Measurements from ENCODE around the gene GALNT13. TPM values are rescaled to one million over a fixed set of nuclear protein-coding genes. Genes with fewer than 3 reads are reported as not detected.

The GALNT13 gene
- total and polyA plus RNA-seq, 2 of the 13 experiments (the other 11 are each of a cell fraction or from before 2014, with no cell fraction given): 1.3 to 5.0 TPM

GRCh38 chr2:154437104-154437503 lies 565.4 kb downstream of the GALNT13 start:
- Histone ChIP-seq H4K20me1 (ENCODE audit: insufficient read depth, low read length) (no peaks in the 10 kb centered on the region), H2AFZ (ENCODE audit: low read length) (no peak overlapping the region), H3K4me2 (ENCODE audit: low read depth, low read length) (no peak overlapping the region), H3K9ac (ENCODE audit: insufficient read depth, low read depth, low read length) (no peak overlapping the region), H3K4me3 (replicated peaks in 1 of 3; ENCODE audit: insufficient read depth in 1 of 3, low read depth in 2 of 3, low read length in 3 of 3) (no peak overlapping the region), H3K79me2 (ENCODE audit: insufficient read depth, low read length) (no peaks in the 10 kb centered on the region), H3K9me3 (ENCODE audit: low read length) (no peaks in the 10 kb centered on the region), H3K36me3 (replicated peaks in 1 of 2; ENCODE audit: control insufficient read depth in 1 of 2, insufficient read depth in 2 of 2, low read length in 2 of 2) (no peaks in the 10 kb centered on the region), H3K4me1 (ENCODE audit: insufficient read depth, low read length) (0 out of 2 replicates have a peak, but pooled peaks cover 6% of the 10 kb centered on the region), H3K27ac (ENCODE audit: extremely low read length, insufficient read depth, low read length) (no peak overlapping the region), H3K27me3 (ENCODE audit: control insufficient read depth in 1 of 2, insufficient read depth in 2 of 2, low read length in 2 of 2) (no peaks in the 10 kb centered on the region)
- DNase-seq (ENCODE audit: low spot score) (no peak), ATAC-seq (no peak), FAIRE-seq (no peak)
- WGBS (ENCODE audit: low lambda C conversion rate): 59% methylated on average over 8 of the region's 8 CpGs
- BruUV-seq (replicated peaks): no TSS peak
- POLR2A ChIA-PET: no interaction called here
- CTCF ChIA-PET (ENCODE audit: low intra/inter-chr PET ratio, low total read pairs): no interaction called here
- in situ Hi-C loops (cut with HindIII; ENCODE audit: extremely low pct_ligation_motif_present, low pct_unique_long_range_greater_than_20kb) (loop anchor here (25.0 kb wide), 1 partner anchor 775 kb away; no protein-coding TSS in a partner anchor), intact Hi-C loops (cut with micrococcal nuclease; ENCODE audit: unreplicated experiment) (no loop called here)
- no peak for TF ChIP-seq MBNL3 (CRISPR knock-in tag; conservative IDR thresholded peaks at IDR 0.05)
- no peak for TF ChIP-seq TCF12 (IDR thresholded peaks at IDR 0.05)
- no peak for TF ChIP-seq TCF12 (CRISPR knock-in tag; IDR thresholded peaks at IDR 0.05)
- TF ChIP-seq, protein P1, sequence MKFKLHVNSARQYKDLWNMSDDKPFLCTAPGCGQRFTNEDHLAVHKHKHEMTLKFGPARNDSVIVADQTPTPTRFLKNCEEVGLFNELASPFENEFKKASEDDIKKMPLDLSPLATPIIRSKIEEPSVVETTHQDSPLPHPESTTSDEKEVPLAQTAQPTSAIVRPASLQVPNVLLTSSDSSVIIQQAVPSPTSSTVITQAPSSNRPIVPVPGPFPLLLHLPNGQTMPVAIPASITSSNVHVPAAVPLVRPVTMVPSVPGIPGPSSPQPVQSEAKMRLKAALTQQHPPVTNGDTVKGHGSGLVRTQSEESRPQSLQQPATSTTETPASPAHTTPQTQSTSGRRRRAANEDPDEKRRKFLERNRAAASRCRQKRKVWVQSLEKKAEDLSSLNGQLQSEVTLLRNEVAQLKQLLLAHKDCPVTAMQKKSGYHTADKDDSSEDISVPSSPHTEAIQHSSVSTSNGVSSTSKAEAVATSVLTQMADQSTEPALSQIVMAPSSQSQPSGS (CRISPR knock-in tag; IDR thresholded peaks at IDR 0.05): no peak
- TF ChIP-seq NCOR1 (IDR thresholded peaks at IDR 0.05; ENCODE audit: borderline replicate concordance, low read length): no peak
- TF ChIP-seq, protein P2, sequence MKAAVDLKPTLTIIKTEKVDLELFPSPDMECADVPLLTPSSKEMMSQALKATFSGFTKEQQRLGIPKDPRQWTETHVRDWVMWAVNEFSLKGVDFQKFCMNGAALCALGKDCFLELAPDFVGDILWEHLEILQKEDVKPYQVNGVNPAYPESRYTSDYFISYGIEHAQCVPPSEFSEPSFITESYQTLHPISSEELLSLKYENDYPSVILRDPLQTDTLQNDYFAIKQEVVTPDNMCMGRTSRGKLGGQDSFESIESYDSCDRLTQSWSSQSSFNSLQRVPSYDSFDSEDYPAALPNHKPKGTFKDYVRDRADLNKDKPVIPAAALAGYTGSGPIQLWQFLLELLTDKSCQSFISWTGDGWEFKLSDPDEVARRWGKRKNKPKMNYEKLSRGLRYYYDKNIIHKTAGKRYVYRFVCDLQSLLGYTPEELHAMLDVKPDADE (CRISPR knock-in tag; IDR thresholded peaks at IDR 0.05): no peak
- TF ChIP-seq FLYWCH1 (CRISPR knock-in tag; IDR thresholded peaks at IDR 0.05): no peak
- TF ChIP-seq MED1 (CRISPR knock-in tag; IDR thresholded peaks at IDR 0.05): no peak
- TF ChIP-seq, protein P3, sequence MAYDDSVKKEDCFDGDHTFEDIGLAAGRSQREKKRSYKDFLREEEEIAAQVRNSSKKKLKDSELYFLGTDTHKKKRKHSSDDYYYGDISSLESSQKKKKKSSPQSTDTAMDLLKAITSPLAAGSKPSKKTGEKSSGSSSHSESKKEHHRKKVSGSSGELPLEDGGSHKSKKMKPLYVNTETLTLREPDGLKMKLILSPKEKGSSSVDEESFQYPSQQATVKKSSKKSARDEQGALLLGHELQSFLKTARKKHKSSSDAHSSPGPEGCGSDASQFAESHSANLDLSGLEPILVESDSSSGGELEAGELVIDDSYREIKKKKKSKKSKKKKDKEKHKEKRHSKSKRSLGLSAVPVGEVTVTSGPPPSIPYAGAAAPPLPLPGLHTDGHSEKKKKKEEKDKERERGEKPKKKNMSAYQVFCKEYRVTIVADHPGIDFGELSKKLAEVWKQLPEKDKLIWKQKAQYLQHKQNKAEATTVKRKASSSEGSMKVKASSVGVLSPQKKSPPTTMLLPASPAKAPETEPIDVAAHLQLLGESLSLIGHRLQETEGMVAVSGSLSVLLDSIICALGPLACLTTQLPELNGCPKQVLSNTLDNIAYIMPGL (CRISPR knock-in tag; IDR thresholded peaks at IDR 0.05; ENCODE audit: borderline replicate concordance in 1 of 2, low read depth in 1 of 2): no peak
- TF ChIP-seq RNF219 (CRISPR knock-in tag; IDR thresholded peaks at IDR 0.05): no peak
- no peak for TF ChIP-seq TP53 (CRISPR knock-in tag; conservative IDR thresholded peaks at IDR 0.05)
- no peak for TF ChIP-seq ZNF800 (CRISPR knock-in tag; IDR thresholded peaks at IDR 0.05)
- no peak for TF ChIP-seq TEAD3 (CRISPR knock-in tag; optimal IDR thresholded peaks at IDR 0.05; ENCODE audit: borderline replicate concordance)
- TF ChIP-seq, protein P4, sequence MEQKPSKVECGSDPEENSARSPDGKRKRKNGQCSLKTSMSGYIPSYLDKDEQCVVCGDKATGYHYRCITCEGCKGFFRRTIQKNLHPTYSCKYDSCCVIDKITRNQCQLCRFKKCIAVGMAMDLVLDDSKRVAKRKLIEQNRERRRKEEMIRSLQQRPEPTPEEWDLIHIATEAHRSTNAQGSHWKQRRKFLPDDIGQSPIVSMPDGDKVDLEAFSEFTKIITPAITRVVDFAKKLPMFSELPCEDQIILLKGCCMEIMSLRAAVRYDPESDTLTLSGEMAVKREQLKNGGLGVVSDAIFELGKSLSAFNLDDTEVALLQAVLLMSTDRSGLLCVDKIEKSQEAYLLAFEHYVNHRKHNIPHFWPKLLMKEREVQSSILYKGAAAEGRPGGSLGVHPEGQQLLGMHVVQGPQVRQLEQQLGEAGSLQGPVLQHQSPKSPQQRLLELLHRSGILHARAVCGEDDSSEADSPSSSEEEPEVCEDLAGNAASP (CRISPR knock-in tag; IDR thresholded peaks at IDR 0.05; ENCODE audit: borderline replicate concordance): no peak
- TF ChIP-seq SRY (CRISPR knock-in tag; IDR thresholded peaks at IDR 0.05): no peak
